Dermis blood vessel endothelial cell (primary cell): ENCODE results near the gene TBXAS1. TPM values are rescaled to one million over a fixed set of nuclear protein-coding genes. Genes with fewer than 3 reads are reported as not detected.

Experiments
- DNase-seq: peaks from one replicate; pipeline ENCODE4 v3.0.0; 2010
- total RNA-seq: library from RNA; depleted of rRNA; stranded (reverse); fragments of >200 nt; gene quantifications from 2 replicates; pipeline ENCODE4 v1.2.3, GENCODE V29; 2014

TBXAS1 gene
- total RNA-seq, 1 donor from 2014 or later = 0.17 TPM

- peak; percentile 62 for DNase-seq
Measured at GRCh38 chr7:140005754-140006503, 176.9 kb downstream of the TBXAS1 start.

GRCh38 chr7:140006600-140006999 is 177.5 kb downstream of the TBXAS1 start:
- DNase-seq = no peak

- no peak for DNase-seq
Measured at GRCh38 chr7:140007051-140007690, 178.1 kb downstream of the TBXAS1 start.

GRCh38 chr7:140008755-140009610 is 179.9 kb downstream of the TBXAS1 start:
- DNase-seq = no peak

- no peak for DNase-seq
Measured at GRCh38 chr7:140009735-140010134, 180.7 kb downstream of the TBXAS1 start.

- DNase-seq = no peak
Measured at GRCh38 chr7:140010194-140010895, 181.3 kb downstream of the TBXAS1 start.

GRCh38 chr7:140013676-140014075 is 184.6 kb downstream of the TBXAS1 start:
- no peak for DNase-seq

- DNase-seq = no peak
Measured at GRCh38 chr7:140014123-140014522, 185.1 kb downstream of the TBXAS1 start.

GRCh38 chr7:140015471-140015970 is 186.5 kb downstream of the TBXAS1 start:
- no peak for DNase-seq

- peak; percentile 15 for DNase-seq
Measured at GRCh38 chr7:140016540-140016939, 187.5 kb downstream of the TBXAS1 start.

GRCh38 chr7:140017034-140017433 is 188.0 kb downstream of the TBXAS1 start:
- no peak for DNase-seq

- no peak for DNase-seq
Measured at GRCh38 chr7:140017543-140017942, 188.5 kb downstream of the TBXAS1 start.

- DNase-seq = no peak
Measured at GRCh38 chr7:140018125-140019043, 189.3 kb downstream of the TBXAS1 start.

- no peak for DNase-seq
Measured at GRCh38 chr7:140019172-140019571, 190.1 kb downstream of the TBXAS1 start.

GRCh38 chr7:140019606-140020005 is 190.5 kb downstream of the TBXAS1 start:
- no peak for DNase-seq

- DNase-seq = no peak
Measured at GRCh38 chr7:140021603-140022002, 192.5 kb downstream of the TBXAS1 start.

- peak; percentile 52 for DNase-seq
Measured at GRCh38 chr7:140022582-140023211, 193.6 kb downstream of the TBXAS1 start.

GRCh38 chr7:140023728-140024127 is 194.7 kb downstream of the TBXAS1 start:
- no peak for DNase-seq

- DNase-seq = no peak
Measured at GRCh38 chr7:140024585-140024984, 195.5 kb downstream of the TBXAS1 start.

- DNase-seq = peak; percentile 60
Measured at GRCh38 chr7:140025241-140025640, 196.2 kb downstream of the TBXAS1 start.
